ENCODE results near the gene RETREG1.

The RETREG1 gene

GRCh38 chr5:16580382-16580781 is 36.4 kb downstream of the RETREG1 start:
- no peak for DNase-seq

- DNase-seq, result no peak
Measured at GRCh38 chr5:16579142-16579847, 37.5 kb downstream of the RETREG1 start.

DNA sequence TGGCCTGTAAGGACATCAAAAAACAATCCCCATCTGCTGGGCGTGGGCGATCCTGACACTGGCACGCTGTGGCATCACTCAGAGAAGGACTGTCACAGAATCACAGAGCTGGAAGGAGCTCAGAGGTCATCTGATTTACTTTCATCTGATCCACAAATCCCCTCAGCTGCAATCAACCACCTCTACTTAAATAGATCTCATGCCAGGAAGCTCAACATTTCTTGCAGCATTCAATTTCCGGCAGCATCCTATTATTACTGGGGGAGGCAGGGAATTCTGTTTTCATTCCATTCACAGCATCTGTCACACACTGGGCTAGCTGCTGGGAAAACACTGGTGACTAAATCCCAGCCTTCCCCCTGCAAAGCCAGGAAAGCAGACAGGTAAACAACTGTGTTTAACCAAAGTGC is 38.3 kb downstream of the RETREG1 start:
- no peak for DNase-seq

- no peak for DNase-seq
Measured at GRCh38 chr5:16577677-16578076, 39.1 kb downstream of the RETREG1 start.

GRCh38 chr5:16574789-16575721 is 41.7 kb downstream of the RETREG1 start:
- peak; percentile 32 for DNase-seq

GRCh38 chr5:16573401-16573800 is 43.4 kb downstream of the RETREG1 start:
- no peak for DNase-seq

DNA sequence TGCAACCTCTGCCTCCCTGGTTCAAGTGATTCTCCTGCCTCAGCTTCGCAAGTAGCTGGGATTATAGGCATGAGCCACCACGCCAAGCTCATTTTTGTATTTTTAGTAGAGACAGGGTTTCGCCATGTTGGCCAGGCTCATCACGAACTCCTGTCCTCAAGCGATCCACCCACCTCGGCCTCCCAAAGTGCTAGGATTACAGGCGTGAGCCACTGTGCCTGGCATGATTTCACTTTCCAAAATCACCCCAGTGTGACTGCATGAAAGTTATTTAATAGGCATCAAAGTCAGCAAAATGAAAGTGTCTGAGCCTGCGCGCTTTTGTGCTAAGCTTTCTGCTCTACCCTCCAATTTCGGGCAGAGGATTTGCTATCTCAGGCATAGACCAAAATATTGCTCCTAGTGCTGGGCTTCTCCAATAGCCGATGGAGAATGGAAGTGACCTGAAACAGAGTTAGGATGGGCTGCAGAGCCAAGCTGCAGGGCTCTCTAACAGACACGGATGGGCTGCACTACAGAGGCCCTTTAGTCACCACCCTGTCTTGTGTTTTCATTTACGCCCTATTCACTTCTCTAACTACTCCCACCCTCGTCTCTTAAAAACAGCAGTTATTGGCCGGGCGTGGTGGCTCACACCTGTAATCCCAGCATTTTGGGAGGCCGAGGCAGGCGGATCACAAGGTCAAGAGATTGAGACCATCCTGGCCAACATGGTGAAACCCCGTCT is 44.3 kb downstream of the RETREG1 start:
- no peak for DNase-seq

GRCh38 chr5:16571016-16571415 is 45.8 kb downstream of the RETREG1 start:
- DNase-seq, result no peak

GRCh38 chr5:16570121-16570815 is 46.5 kb downstream of the RETREG1 start:
- no peak for DNase-seq

- DNase-seq, result no peak
Measured at GRCh38 chr5:16568875-16569580, 47.8 kb downstream of the RETREG1 start.

DNA sequence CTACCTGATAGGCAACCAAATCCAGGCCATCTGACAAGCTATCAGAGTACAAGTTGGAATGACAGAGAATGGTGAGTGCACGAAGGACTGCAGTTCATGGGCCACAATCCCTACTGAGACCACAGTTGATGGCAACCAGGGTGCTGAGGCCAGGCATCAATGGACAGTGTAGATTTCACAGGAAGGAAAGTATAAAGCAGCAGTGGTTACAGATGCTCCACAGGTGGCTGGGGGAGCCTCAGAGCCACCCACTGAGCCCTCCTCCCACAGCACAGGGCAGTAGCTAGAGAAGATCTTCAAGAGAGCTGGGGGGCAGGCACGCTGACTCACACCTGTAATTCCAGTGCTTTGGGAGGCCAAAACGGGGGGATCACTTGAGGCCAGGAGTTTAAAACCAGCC is 49.4 kb downstream of the RETREG1 start:
- no peak for DNase-seq

GRCh38 chr5:16565118-16565517 is 51.7 kb downstream of the RETREG1 start:
- DNase-seq, result no peak

- no peak for DNase-seq
Measured at GRCh38 chr5:16564248-16564867, 52.4 kb downstream of the RETREG1 start.

- DNase-seq, result no peak
Measured at GRCh38 chr5:16563686-16564085, 53.1 kb downstream of the RETREG1 start.

- no peak for DNase-seq
Measured at GRCh38 chr5:16561660-16562059, 55.1 kb downstream of the RETREG1 start.

DNA sequence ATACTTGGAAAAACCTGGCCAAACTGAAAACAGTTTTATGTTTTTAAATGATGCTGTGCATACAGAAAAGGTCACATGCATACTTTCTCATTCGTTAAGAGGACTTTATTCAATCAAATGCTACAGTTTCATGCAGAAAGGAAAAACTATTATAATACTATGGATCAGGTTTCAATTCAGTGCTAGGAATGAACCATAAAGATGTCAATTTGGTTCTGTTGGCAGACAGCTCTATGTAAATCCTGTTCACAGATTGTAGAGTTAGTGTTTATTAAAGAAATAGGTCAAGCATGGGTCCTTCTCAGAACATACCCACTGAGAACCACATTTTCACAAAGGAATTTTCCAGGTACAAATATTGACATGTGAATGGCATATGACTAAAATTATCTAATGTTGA is 57.1 kb downstream of the RETREG1 start:
- DNase-seq, result no peak

- DNase-seq, result no peak
Measured at GRCh38 chr5:16558984-16559629, 57.7 kb downstream of the RETREG1 start.

GRCh38 chr5:16557477-16557876 is 59.3 kb downstream of the RETREG1 start:
- DNase-seq, result no peak

DNA sequence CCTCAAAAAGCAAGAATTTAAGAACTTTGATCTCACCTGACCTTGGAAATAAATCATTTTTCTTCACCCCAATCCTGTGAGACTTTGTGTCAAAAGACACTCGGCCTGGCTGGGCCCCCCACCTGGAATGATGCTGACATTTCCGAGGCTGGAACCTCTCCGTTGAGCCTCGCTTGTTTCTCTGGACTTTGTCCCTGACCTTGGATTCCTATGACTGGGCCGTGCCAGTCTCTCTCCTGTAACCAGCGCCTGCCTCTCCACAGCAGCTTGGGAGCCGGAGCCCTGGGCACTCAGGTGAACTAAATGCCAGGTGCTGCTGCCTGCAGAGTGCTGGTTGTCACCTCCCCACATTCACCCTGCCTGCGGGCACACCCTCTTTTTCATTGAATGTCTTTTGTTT is 62.7 kb downstream of the RETREG1 start:
- DNase-seq, result no peak

- no peak for DNase-seq
Measured at GRCh38 chr5:16552666-16553343, 64.0 kb downstream of the RETREG1 start.

- no peak for DNase-seq
Measured at GRCh38 chr5:16551628-16552027, 65.2 kb downstream of the RETREG1 start.
